MM.1S (cell line): ENCODE measurements around the gene CAMSAP1.

Source experiments
- CTCF ChIP-seq: fragments of 300-600 bp; sonication (generic); IDR thresholded peaks from 2 replicates; pipeline ENCODE4 v1.5.1; 2016; ENCODE audit warnings: antibody characterized with exemption, low read length, mixed read lengths
- EZH2 ChIP-seq: fragments of 300-600 bp; sonication (generic); optimal IDR thresholded peaks from 2 replicates; pipeline ENCODE3; 2017; ENCODE audit warnings: low read depth, mild to moderate bottlenecking, antibody characterized with exemption, low read length, mixed read lengths

- TF ChIP-seq CTCF = no peak
- TF ChIP-seq EZH2 = no peak
Observed at GRCh38 chr9:135907431-135908092, at the start of gene CAMSAP1.
